ENCODE measurements around the gene SLC27A3.

The SLC27A3 gene, protein sequence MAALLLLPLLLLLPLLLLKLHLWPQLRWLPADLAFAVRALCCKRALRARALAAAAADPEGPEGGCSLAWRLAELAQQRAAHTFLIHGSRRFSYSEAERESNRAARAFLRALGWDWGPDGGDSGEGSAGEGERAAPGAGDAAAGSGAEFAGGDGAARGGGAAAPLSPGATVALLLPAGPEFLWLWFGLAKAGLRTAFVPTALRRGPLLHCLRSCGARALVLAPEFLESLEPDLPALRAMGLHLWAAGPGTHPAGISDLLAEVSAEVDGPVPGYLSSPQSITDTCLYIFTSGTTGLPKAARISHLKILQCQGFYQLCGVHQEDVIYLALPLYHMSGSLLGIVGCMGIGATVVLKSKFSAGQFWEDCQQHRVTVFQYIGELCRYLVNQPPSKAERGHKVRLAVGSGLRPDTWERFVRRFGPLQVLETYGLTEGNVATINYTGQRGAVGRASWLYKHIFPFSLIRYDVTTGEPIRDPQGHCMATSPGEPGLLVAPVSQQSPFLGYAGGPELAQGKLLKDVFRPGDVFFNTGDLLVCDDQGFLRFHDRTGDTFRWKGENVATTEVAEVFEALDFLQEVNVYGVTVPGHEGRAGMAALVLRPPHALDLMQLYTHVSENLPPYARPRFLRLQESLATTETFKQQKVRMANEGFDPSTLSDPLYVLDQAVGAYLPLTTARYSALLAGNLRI

GRCh38 chr1:153774780-153775457 is at the start of gene SLC27A3:
SLC27A3 (plus strand) TSS chr1:153775407; CDS start chr1:153775498, 91 bp downstream.
- DNase-seq (ENCODE audit: low read depth), result no peak

DNA sequence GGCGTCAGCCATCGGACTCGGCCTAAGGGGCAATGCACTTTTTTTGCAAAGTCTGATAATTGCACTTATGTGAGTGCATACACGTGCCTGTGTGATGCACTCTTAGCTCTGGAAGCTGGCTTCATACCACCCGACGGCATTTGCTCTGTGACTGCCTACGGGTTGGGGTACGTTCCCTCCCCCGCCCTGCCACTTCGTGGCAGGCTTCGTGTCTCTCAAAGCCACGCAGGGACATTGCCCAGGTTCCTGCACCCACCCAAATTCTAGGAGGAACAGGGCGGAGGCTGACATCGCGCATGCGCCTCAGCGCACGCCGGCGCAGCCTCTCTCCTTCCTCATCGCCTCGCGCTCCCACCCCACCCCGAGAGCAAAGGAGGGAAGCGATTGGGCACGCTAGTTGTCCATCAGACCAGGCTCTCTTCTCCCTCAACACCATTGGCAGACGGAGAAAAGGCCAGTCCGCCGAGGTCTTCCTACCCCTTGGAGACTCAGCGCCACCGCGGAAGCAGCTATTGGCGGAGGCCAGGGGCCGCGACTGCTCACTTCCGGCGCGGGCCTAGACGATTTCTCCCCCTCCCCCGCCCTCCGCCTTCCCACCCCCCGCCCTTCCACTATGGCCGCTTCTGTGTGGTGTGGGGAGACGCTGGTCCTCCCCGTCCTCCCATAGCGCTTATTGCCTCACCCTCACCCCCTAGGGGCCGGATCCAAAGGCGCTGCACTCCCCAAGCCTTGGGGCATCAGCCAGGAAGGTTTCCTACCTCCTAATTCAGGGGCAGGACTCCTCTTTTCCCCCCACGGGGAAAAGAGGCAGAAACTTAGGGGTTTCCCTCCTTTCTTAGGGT is 47.5 kb upstream of the SLC27A3 start, which contains the start of gene INTS3:
Gene INTS3, plus strand, starts transcription at position 588 of the 842 bp plus-strand sequence. CDS start 585 bp downstream, outside the sequence.
- DNase-seq (ENCODE audit: low read depth), result peak; percentile 94

- peak; percentile 7 for DNase-seq (ENCODE audit: low read depth)
Observed at GRCh38 chr1:153728305-153729066, 46.7 kb upstream of the SLC27A3 start.

DNA sequence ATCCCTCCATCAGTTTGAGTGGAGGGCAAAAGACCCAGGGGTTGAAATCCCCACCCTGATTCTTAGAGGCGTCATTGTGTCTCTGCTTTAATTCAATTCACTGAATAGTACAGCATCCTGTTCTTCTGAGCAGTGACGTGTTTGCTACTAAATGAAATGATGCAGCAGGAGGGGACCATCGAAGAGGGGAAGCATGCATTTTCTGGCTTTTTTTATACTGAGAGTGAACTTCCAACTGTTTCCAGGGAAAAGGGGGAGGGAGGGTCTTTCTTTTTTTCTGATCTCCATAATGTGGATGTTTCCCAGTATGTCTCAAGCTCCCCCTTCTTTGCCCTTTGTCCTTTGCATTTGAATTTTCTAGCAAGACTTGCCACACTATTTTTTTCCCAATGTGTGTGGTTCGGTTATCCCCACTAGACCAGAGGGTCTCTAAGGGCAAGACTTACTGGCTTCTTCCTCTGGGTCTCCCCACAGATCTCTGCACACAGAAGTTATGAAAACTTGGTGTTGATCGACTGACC is 44.7 kb upstream of the SLC27A3 start:
- DNase-seq (ENCODE audit: low read depth), result no peak

- no peak for DNase-seq (ENCODE audit: low read depth)
Observed at GRCh38 chr1:153733970-153734369, 41.2 kb upstream of the SLC27A3 start.

- no peak for DNase-seq (ENCODE audit: low read depth)
Observed at GRCh38 chr1:153734396-153735089, 40.7 kb upstream of the SLC27A3 start.

GRCh38 chr1:153735090-153735420 is 40.2 kb upstream of the SLC27A3 start:
- no peak for DNase-seq (ENCODE audit: low read depth)

DNA sequence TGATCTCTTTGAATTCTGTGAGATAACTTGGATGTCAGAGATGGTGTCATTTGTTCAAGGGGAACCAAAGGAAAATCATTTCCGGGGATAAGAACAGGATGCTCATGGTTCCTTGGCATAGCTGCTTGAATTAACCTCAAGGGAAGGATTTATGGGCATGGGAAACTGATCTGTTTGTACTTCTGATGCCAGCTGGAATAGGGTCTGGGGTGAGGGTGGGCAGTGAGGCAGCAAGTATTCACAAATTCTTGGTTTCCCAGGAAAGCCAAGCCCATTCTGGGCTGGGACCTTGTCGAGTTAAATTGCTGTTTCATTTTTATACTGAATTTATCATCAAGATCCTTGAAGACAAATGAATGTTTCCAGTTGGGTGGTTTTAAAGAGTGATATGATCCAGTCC is 33.2 kb upstream of the SLC27A3 start:
- DNase-seq (ENCODE audit: low read depth), result no peak

DNA sequence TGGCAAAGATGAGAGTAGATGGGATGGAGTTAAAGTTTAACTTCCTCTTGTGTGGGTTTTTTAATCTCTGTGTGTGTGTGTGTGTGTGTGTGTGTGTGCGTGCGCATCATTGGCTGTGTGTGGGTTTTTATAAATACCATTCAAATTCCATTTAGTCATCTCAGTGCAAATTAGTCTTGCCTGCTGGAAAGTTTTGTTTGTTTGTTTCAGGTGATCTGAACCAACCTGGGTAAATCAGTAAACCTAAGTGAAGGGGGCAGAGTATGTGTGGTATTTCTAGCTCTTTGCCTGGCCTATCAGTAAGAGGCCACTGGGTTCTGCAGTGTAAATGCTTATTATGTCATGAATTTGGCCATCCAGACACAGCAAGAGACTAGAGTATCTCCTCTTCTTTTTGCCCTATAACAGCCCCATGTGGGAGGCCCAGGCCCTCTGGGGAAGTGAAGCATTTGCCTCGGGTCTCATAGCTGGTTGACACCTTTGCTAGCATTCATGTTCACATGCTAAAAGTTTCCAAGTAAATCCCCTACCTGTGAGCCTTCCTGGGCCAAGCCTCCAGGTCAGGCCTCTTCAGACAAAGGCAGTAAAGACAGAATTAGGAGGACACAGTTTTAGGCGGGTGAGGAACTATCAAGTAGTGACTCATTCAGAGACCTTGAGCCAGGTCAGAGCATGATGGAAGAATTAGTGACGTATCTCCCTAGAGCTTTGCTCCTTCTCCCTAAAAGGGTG is 32.6 kb upstream of the SLC27A3 start:
- DNase-seq (ENCODE audit: low read depth), result no peak

- DNase-seq (ENCODE audit: low read depth), result no peak
Observed at GRCh38 chr1:153745417-153745816, 29.8 kb upstream of the SLC27A3 start.

DNA sequence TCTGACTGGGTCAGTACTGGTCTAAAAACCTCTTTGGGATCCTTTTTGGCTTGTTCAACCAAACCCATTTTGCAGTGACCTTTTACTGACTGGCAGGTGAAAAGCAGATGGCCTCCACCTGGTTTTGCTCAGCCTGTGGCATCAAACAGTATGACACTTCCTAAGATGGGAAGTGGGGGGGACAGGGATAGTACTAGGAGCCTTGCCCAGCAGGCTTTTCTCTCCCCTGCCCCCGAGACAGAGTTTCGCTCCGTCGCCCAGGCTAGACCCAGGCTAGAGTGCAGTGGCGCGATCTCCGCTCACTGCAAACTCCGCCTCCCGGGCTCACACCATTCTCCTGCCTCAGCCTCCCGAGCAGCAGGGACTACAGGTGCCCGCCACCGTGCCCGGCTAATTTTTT is 29.0 kb upstream of the SLC27A3 start:
- DNase-seq (ENCODE audit: low read depth), result no peak

GRCh38 chr1:153748903-153749302 is 26.3 kb upstream of the SLC27A3 start:
- no peak for DNase-seq (ENCODE audit: low read depth)

DNA sequence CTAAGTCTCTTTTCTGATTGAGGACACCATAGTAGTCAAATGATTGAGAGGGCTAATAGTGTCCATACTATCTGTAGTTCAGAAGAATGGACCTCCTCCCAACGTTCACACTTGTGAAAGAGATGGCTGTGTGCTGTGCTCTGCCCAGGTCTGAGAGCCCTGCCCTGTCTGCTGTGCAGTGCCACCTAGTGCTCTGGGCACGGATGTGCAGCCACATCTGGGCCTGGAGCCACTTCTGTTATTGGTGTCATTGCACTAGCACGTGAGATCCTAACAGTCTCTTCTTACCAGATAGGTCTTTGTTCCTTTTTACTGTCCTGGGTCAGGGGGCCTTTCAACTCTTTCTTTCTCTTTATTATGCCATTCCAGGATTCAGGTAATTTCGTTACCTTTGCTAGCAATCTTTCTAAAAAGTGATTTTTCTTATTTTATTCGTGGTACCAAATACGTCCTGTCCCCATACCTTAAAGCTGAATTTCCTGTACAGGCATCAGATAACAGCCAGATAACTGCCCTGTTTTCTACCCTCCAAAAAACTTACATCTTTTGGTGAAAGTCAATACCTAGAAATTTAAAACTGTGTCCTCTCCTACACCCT is 25.7 kb upstream of the SLC27A3 start:
- DNase-seq (ENCODE audit: low read depth), result peak; percentile 45

- no peak for DNase-seq (ENCODE audit: low read depth)
Observed at GRCh38 chr1:153750026-153750995, 24.9 kb upstream of the SLC27A3 start.

GRCh38 chr1:153752072-153752471 is 23.1 kb upstream of the SLC27A3 start:
- no peak for DNase-seq (ENCODE audit: low read depth)

DNA sequence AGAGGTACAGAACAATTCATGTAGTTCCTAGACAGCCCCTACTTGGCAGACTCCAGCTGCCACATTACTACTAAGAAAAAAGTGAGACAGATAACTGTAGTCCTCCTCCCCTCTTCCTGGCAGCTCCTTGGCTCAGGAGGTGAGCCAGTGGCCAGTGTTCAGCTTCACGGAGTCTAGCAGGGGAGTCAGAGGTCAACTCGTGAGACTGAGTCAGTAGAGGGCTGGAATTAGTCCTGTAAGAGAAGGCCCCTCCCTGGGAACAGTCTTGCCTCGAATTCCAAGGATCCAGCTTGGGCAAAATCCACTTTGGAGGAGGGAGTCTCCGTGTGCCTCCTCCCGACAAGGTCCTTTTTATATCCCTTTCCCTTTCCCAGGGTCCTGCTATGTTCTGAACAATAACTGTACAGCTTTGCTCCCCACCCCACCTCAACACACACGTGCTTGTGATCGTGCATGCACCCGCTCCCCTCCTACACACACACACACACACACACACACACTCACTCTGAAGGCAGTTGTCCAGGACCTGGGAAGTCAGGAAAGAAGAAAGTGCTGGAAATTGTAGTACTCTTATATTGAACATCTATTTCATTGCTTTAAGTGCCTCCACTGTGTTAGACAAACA is 22.5 kb upstream of the SLC27A3 start:
- DNase-seq (ENCODE audit: low read depth), result no peak

- DNase-seq (ENCODE audit: low read depth), result no peak
Observed at GRCh38 chr1:153754266-153754665, 20.9 kb upstream of the SLC27A3 start.

DNA sequence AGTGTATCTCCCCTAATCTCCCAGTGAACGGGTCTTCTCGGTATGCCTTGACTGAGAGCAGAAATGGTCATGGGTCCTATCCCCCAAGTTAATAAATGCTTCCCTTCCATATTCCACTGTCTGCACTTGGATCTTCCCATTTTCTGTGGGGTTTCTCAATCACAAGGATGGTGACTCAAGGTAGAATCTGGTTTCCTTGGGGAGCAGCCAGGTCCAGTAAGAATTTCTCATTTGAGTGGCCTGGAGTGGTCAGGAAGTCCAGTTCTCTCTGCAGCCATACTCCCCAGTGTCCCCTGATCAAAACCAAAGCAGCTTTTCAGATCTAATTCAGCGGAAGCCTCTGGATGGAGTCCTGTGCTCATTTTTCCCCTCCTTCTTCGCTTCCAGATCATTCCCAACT is 14.8 kb upstream of the SLC27A3 start:
- no peak for DNase-seq (ENCODE audit: low read depth)
